HG02623 (cell line): ENCODE measurements around the gene STAT4.

ENCODE experiments used
- ATAC-seq: cut with Tn5 transposase; IDR thresholded peaks from one replicate; pipeline ENCODE4 v1.9.1; 2021; ENCODE audit warnings: moderate library complexity; ENCODE audit not compliant: unreplicated experiment

The STAT4 gene

DNA sequence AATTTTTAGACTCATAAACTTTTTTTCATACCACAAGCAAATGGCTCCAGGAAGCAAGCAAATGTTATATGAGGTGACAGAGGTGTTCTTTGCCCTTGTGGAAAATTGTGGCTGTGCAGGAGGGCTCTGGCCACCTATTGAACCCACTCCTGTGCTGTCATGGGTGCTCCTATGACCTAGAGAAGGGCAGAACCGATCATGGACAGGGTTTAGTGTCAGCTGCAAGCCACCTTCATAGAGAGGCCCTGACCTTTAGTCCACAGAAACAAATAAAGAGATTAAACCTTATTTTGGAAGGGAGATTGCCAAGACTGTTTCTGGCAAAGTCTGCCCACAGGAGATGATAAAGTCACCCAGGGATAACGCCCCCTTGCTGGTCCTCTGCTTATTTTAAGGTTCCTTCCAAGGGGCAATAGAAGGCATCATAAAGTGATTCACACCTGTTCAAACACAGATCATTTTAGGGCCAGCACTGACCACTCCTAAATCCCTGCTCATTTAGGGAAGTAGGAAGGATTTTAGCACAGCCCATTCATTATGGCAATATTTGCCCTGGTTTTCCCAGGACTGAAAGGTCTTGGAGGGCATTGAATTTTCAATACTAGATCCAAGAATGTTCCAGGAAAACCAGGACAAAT, 26.1 kb upstream of the STAT4 start:
- ATAC-seq: no peak

DNA sequence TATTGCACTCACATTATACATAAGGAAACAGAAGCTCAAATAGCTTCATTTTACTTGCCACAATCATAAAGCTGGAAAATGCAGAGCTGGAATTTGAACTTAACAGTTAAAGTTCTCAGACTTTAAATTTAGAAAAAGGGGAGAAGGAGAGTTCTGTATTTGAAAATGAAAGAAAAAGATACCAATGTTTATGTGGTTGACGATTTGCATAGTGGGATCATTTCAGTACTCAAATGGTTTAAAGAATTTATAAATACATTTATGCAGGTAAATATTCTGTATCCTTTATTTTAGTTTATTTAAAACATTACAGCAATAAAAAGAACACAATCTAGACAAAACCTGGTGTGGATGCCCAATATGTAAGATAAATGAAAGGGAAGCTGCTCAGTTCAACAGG, 25.5 kb upstream of the STAT4 start:
- ATAC-seq: peak; percentile 45

DNA sequence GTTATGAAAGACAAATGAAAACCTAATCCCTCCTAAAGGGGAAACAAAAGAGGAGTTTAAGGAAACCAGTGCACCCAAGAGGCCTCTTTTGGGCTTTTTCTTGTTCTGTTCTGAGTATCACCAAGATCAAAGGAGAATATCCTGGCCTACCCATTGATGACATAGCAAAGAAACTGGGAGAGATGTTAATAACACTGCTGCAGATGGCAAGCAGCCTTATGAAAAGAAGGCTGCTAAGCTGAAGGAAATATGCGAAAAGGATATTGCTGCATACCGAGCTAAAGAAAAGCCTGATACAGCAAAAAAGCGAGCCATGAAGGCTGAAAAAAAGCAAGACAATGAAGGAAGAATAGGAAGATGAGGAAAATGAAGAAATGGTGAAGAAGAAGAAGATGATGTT, 23.6 kb upstream of the STAT4 start:
- ATAC-seq: no peak

DNA sequence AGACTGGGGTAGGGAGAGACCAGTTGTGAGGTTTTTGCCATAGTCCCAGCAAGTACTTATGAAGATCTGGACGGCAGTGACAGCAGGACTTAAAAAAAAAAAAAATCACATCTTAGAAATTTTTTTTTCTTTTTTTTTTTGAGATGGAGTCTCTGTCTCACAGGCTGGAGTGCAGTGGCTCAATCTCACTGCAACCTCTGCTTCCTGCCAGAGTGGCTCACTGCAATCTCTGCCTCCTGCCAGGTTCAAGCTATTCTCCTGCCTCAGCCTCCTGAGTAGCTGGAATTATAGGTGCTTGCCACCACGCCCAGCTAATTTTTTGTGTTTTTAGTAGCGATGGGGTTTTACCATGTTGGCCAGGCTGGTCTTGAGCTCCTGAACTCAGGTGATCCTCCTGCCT, 22.4 kb upstream of the STAT4 start:
- ATAC-seq: no peak

DNA sequence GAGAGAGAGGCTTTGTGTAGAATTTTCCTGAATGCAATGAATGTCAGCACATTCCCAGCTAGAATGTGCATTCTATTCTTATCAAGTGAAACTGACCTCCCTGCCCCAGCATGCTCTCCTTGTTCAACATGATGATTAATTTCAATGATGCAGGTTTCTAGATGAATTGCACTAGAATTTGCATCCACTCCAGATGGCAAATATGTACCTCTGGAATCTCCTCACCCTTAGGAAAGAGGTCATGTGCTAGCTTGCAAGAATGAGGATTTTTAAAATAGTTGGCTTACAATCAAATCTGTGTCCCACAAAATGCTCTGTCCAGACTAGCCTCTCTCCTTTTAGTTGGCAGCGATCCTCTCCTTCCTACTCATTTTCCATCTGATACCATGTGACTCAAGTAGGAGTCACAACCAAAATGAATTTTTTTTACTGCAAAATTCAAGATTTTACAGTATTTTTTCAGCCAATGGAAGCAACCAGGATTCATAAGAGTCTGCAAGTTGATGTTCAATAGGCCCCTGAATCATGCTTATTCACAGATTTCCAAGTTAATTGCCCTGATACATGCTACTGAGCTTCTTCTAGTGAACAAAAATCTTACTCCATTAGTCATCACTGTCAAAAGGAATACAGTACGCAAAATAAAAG, 21.0 kb upstream of the STAT4 start:
- ATAC-seq: no peak

DNA sequence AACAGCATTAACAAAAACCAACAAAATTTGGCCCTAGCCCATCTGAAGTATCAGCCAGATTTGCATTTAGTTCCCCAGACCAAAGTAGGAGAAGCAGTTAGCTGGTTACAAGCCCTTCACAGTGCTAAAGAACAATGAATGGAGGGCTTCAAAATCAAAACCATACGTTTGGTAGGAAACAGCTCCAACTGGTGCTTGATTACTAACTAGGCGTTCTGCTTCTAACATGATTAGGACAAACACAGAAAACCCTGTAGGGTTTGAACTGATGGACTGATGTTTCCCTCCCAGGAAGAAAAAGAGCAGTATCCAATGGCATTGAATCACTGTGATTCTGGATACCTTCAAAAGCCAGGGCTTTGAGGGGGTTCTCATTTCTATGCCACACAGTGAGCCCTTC, 20.5 kb upstream of the STAT4 start:
- ATAC-seq: no peak

DNA sequence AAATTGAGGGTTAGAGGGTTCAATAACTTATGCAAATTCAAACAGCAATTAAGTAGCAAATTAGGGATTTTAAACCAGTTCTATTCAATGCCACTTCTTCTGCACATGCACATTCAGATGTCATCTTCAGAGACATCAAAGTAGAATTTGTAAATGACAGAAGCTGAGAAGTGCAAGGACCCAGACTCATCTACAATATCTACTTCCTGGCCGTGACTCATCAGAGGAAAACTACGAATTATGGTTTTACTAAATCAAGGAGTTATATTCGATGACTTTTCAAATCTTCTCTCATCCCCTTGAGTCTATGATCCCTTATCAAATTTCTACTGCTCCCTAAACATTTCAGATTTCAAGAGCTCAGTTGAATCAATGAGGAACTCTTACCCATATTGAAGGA, 20.0 kb upstream of the STAT4 start:
- ATAC-seq: no peak

DNA sequence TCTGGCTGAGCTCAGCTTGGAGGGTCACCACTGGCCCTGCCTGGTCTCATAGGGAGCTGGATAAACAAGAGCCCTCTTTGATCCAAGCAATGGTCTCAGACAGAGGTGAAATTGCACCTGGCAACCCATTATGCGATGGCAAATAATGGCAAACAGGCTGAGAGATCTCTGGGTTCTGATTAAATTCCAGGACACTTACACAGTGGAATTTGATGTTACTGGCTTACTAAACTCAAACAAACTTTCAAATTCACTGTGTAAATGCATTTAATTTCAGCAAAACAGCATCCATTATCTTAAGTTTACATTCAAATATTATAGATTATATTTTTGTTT, 19.5 kb upstream of the STAT4 start:
- ATAC-seq: no peak

DNA sequence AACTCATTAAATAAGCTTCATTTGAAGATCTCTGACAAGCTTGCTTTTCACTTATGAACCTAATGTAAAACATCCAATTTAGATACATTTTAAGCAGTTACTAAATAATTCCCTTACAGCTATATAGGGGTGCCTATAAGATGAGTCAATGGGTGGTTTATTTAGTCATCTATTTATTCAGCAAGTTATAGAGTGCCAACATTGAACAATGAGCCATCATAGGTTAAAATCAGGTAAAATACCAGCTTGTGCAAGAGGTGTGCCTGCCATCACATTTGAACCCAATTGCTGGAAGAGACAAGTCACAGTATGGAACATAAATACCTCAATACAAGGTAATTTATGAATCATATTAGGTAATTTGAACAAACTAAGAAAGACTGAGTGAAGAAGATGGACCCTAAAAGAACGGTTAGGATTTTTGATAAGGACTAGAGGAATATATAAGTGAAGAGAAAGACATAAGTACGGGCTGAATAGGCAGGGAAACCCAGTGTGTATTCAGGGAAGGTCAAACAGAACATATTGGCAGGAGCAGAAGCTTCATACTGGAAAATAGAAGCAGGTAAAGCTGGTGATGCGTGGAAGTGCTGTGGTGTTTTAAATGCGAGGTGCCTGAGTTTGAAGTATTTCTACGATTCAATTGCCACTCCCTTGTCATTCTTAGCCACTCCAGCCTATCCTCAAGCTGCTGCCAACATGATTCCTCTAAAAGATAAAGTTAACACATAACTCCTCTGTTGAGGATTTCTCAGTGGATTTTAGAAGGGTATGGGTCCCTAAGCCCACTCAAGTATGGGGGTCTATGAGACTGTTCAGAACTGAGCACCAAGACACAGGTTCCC, 18.9 kb upstream of the STAT4 start:
- no peak for ATAC-seq

DNA sequence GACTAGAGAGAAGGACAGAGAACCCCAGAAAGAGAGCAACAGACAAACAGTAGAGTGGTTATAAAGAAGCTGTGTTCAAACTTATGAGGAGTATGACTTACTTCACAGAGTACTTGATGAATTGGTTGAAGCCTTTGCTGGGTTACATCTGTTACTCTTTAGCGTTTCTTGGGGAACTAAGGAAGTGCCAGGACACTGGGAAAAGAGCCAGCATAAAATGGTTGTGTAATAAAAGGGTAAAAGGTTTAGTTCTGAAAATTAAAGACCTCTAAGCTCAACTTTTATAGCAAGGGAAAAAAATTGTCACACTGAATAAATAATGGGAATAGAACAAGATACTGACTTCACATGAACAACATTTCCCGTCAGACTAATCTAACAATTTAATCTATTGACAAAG, 17.0 kb upstream of the STAT4 start:
- no peak for ATAC-seq

DNA sequence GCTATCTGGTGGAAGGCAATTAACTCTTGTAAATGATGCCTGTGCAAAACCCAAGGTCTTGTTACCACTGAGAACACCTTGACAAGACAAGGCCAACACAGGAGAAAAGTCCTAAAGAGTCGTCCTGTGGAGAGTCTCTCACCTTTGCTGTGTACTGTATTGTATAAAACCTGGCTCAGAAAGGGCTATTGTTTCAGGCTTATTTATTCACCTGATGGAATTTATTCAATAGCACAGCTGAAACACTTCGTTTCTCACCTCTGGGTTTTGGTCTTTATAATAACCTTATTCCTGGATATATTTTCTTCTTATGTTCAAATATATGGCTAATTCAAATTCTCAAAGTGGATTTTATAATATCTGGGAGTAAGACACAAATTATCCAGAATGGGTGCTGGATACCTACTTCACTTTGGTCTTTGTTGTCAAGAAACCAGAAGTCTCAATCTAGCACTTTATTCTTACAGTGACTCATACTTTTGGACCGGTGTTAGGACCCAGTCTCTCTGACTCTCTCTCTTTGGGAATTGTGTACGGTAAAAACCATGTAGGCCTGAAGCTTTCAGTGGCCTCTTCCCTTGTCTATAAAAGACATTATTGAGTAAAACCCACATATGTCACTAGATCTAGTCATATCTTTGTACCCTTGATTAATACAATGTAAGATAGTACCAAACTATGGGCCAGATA, 16.1 kb upstream of the STAT4 start:
- no peak for ATAC-seq

DNA sequence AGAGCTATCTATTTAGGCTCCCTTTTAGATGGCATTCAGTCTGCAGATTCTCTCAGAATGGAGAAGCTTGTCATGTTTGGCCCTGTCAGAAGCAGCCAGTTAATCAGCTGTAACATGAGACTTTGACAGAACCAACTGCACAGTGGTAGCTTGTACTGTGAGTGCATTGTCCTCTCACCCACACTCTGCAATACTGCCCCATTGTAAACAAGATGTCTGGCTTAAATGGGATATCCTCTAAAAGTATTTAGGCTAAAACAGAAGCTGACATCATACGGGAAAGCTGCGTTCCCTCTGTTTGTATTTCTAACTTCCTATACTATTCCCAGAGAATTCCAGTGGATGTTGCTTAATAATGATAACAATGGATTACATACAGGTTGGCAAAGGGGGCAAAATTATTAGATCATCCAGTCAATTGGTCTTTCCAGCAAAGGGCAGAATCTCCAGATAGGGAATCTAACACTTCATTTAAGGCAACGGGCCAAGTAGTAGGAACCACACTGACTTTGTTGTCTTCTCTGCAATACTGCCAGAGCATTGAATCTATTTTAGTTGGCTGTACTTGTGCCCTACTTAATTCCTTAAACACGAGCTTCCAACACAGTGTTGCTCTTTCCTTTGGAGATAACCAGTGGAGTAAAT, 15.4 kb upstream of the STAT4 start:
- ATAC-seq: no peak

DNA sequence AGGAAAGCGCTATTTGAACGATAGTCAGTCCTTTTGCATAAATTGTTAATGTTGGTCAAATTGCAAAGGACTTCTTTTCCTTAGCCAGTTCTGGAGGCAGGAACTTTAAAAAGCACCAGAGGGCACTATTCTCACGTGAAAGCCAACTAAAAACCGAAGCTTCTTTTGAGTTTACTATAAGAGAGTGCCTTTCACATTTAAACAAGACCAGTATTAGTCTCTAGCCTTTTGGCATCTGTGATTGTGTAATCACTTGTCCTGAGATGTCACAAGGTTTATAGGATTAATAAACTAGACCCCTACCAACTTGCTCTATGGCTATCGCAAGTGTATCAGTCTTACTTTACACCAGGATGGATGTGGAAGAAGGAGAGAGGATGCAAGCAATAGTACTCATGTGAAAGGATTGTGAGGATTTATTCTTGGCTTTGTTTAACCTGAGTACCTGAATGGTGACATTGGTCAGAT, 14.4 kb upstream of the STAT4 start:
- peak; percentile 66 for ATAC-seq

DNA sequence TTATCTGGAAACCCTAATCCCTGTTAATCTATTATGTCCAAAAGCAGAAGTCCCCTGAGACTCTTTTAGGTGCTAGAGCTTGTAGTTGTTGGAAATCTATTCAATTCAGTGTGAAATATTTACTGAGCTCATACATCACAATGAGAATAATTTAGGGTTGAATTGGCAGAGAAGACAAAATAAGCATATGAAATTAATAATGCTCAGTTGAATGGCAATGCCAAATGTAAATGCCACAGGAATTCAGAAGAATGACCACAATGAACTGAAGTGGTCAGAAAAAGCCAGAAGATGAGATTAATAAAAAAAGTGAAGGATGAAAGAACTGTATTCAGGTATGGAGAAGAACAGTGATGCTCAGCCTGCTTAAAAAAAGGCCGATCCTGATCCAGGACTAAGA, 8.0 kb upstream of the STAT4 start:
- ATAC-seq: no peak

DNA sequence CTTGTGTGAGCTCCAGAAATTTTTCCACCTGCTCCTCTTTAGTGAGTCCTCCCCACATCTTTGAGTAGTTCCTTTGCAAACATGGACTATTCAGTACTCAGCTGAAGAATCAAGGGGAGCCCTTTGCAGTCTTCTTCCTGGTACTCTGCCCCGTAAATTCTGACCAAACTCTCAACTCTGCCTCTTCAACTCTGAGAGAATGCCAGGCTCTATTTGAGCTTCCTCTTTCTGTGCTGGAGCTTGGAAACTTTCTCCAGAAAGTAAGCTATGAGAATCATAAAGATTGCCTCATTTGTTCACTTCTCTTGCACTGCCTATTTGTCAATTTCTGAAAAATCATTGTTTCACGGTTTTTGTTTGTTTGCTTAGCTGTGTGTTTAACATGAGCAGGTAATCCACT, 7.4 kb upstream of the STAT4 start:
- ATAC-seq: no peak

DNA sequence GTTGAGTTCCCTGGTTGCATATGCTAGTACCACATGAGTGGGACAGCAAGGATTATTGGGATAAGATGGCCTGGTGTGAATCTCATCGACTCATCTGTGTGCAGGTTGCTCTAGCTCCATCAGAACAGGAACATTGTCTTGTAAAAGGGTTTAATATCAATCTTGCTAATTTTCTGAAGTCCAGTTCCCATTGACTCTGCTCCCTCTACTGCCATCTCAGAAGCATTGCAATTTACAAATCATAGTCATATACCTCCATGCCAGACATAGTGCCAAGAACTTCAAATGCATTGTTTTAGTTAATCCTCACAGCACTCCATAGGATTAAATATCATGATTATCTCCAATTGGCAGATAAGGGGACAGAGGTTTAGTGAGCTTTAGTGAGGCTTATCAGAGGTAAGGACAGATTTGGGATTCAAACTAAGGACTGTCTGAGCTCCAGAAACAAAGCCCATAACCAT, 4.8 kb upstream of the STAT4 start:
- ATAC-seq: peak; percentile 30

DNA sequence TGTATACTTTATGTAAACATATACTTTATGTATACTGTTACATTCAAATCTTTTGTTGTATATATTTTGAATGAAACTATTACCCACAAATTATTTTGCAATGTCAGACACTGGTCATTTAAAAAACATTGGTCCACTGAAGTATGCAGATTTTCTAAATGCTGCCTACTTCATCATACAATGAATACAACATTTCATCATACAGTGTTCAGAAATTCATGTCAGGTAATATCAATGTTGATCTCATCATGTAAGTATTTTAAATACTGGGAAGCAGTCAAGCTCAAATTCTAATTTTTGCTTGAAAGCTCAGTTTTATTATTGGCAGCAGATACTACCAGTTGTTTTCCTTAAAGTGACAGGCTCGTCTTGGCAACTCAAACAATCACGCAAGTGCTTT, 2.9 kb upstream of the STAT4 start:
- ATAC-seq: no peak

DNA sequence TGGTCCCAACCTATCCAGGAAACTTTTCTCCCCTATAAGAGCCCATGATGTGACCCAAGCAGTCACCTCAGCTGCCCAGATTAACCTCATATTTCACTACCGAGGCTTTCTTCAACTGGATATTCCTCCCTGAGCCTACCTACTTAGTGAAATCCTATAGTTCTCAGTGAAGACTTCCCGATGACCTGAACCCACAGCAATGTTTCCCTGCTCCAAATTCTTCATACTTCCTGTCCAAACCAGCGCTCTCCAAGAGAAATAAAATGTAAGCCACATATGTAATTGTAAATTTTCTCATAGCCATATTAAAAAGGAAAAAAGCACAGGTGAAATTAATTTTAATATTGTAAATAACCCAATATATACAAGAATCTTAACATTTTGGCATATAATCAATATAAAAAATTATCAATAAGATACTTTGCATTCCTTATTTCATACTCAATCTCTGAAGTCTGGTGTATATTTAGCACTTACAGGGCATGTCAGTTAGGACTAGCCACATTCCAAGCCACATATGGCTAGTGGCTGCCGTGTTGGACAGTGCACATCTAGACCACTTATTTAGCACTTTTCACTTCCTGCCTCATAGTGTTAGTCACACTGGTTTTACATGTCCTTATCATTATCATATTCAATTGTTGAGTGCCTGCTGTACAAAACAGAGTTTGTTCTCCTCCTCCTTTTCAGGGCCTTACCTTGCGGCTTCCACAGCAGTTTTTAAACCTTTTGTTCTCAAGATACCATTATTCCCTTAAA, 1.9 kb upstream of the STAT4 start:
- no peak for ATAC-seq

DNA sequence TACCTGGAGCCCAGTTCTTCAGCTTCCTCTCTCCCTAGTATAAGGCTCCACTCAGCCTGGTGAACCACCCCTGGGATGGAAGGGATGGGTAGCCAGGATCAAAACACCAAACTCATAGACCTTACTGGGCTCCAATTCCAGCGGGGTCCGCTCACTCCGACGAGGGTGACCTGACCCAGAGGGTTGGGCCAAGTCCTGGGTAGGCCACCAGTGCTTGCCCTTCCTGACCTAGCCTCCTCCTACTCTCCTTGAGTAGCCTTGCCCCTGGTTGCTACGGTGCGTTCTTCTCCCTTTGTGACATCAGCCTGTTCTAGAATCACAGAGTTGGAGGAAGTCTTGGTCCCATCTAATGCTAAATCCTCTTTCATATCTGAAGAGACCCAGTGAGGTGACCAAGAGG, 537 bp upstream of the STAT4 start:
- ATAC-seq: no peak

DNA sequence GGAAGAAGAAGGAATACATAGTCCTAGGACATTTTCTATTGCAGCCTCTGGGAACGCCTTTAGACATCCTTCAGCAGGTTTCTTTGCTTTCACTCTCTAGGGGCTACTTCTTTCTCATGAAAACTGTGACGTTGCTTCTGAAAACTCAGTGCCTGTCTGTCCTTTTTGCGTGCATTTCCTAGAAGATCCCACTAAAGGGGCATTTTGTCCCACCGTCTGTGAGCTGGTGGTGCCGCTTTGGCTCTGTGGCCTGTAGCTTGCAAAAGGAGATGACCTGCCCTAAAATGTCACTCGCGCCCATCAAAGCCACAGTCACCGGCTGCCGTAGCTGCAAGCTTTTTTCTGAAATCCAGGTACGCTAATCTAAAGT, 579 bp downstream of the STAT4 start:
- peak; percentile 24 for ATAC-seq
